ACC112 (cell line): ENCODE results near the gene CDH4.

ENCODE experiments used
- H2AFZ ChIP-seq: fragments of 200-600 bp; sonication (generic); one replicate; pipeline ENCODE4 v1.6.0; 2017; ENCODE audit warnings: antibody characterized with exemption, low read length; ENCODE audit not compliant: unreplicated experiment
- H3K27ac ChIP-seq: fragments of 200-600 bp; sonication (generic); 2 replicates; pipeline ENCODE4 v1.5.1; 2014; ENCODE audit warnings: low read depth, mild to moderate bottlenecking, antibody characterized with exemption, low read length, moderate library complexity
- H3K27me3 ChIP-seq: fragments of 200-600 bp; sonication (generic); 2 replicates; pipeline ENCODE4 v1.6.1; 2014; ENCODE audit warnings: mild to moderate bottlenecking, antibody characterized with exemption, low read length, moderate library complexity, mixed read lengths; ENCODE audit not compliant: insufficient read depth
- H3K36me3 ChIP-seq: fragments of 200-600 bp; sonication (generic); 2 replicates; pipeline ENCODE4 v1.6.1; 2016; ENCODE audit warnings: mild to moderate bottlenecking, antibody characterized with exemption, low read length, moderate library complexity, mixed read lengths; ENCODE audit not compliant: insufficient read depth
- H3K4me1 ChIP-seq: fragments of 200-600 bp; sonication (generic); one replicate; pipeline ENCODE4 v1.6.1; 2016; ENCODE audit warnings: low read length, mixed read lengths; ENCODE audit not compliant: insufficient read depth, unreplicated experiment, control insufficient read depth
- H3K4me3 ChIP-seq: fragments of 200-600 bp; sonication (generic); 2 replicates; pipeline ENCODE4 v1.5.1; 2014; ENCODE audit warnings: mild to moderate bottlenecking, low read depth, low read length
- H3K79me2 ChIP-seq: fragments of 200-600 bp; sonication (generic); one replicate; pipeline ENCODE4 v1.6.0; 2016; ENCODE audit warnings: low read length; ENCODE audit not compliant: control insufficient read depth, unreplicated experiment, insufficient read depth

The CDH4 gene

GRCh38 chr20:61518424-61518951, 266.4 kb downstream of the CDH4 start:
- no peaks in the 10 kb centered on the region for H3K27me3 ChIP-seq
- H3K27ac ChIP-seq, result no peak overlapping the region
- H3K4me3 ChIP-seq, result no peak overlapping the region

DNA sequence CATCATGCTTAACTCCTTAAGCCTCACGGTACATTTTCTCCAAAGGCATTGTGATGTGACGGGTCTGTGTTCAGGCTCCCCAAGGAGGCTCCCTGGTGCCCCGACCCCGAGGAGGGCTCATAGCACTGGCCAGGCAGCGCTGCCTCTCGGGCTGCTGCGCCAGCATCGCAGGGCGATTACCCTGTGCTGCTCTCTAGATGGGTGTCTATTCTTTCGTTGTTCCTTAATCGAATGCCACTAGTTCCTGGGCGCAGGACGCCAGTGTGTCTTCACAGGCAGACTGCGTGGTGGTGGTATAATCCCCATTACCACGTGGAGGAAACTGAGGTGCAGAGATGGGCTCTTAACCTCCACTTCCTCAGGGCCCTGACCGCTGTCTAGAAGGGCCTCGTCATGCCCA, 267.4 kb downstream of the CDH4 start:
- no peaks in the 10 kb centered on the region for H3K27me3 ChIP-seq
- H3K4me3 ChIP-seq, result no peak overlapping the region
- no peaks in the 10 kb centered on the region for H3K36me3 ChIP-seq
- H2AFZ ChIP-seq, result no peak overlapping the region
- no peaks in the 10 kb centered on the region for H3K79me2 ChIP-seq
- H3K4me1 ChIP-seq, result peaks cover 13% of the 10 kb centered on the region
- no peak overlapping the region for H3K27ac ChIP-seq

More at GRCh38 chr20:61518424-61518951, 266.4 kb downstream of the CDH4 start:
- Histone ChIP-seq H2AFZ (no peak overlapping the region), H3K36me3 (no peaks in the 10 kb centered on the region), H3K79me2 (no peaks in the 10 kb centered on the region), H3K4me1 (peaks cover 13% of the 10 kb centered on the region)

DNA sequence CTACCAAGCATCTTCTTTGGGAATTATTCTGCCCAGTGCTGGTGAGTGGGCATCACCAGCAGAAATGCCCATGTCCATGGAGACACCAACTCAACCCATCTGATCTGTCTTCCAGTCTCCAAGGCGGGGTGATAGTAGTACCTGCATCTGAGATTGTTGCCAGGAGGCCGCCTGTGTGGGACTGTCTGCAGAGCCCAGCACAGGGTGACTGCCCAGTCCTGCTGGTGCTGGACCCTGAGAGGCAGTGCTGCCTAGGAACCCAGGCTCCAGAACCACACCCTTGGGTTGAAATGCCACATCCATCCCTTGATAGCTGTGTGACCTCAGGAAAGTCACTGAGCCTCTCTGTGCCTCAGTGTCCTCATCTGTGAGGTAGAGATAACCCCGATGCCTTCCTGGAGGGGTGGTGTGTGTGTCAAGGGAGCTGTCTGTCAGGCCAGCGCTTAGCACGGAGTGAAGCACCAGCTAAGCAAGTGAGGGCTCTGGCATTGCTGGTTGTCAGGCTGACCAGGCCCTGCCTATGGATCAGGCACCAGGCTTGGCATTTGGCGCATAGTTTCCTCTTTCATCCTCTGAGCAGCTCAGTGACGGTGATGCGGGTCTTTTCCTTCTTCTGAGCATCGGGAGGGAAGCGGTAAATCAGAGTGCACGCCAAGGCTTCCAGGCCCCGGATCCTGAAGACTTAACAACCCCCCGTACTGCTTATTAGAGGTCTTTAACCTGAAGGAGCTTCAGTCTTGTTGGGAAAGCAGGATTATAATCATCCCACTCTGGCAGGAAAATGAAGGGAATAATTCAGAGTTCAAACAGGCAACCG, 268.2 kb downstream of the CDH4 start:
- H3K4me1 ChIP-seq, result peaks cover 13% of the 10 kb centered on the region
- no peak overlapping the region for H3K27ac ChIP-seq
- H3K79me2 ChIP-seq, result no peaks in the 10 kb centered on the region
- H3K36me3 ChIP-seq, result no peaks in the 10 kb centered on the region
- H3K27me3 ChIP-seq, result no peaks in the 10 kb centered on the region
- no peak overlapping the region for H3K4me3 ChIP-seq
- H2AFZ ChIP-seq, result no peak overlapping the region

GRCh38 chr20:61520893-61521460, 268.9 kb downstream of the CDH4 start:
- no peaks in the 10 kb centered on the region for H3K27me3 ChIP-seq
- H3K79me2 ChIP-seq, result no peaks in the 10 kb centered on the region
- peaks cover 13% of the 10 kb centered on the region for H3K4me1 ChIP-seq
- no peaks in the 10 kb centered on the region for H3K36me3 ChIP-seq
- H3K27ac ChIP-seq, result no peak overlapping the region
- H3K4me3 ChIP-seq, result no peak overlapping the region
- no peak overlapping the region for H2AFZ ChIP-seq

DNA sequence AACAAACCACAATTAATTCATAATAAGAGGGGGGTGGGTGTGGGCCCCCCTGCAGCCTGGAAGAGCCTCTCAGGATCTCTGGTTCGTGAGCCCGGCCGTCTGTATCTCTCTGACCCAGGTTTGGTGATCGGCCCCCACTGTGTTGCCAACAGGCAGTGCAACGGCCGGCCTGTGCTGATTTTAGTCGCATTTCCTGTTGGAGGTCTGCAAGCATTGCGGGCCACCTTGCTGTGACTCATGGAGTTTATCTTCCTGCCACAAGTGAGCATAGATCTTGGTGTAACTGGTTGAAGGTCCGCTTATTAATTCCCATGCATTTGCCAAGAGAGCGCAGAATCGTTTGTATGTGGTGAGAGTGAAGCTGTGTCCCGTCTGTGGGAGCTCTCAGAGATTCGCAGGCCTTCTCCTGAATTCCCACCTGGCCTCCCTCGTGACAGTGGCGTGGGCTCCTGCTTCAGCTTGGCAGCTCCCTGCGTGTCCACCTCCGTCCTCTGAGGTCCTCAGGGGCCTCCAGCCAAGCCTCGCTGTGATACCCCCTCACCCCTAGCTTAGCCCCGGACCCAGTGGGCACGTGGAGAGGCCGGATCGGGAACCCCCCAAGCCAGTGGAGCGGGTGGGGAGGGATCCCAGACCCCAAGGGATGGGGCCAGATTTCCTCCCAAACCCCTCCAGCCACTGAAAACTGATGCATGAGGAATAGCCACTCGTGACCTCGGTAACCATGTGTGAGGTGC, 269.8 kb downstream of the CDH4 start:
- H3K27ac ChIP-seq, result no peak overlapping the region
- no peaks in the 10 kb centered on the region for H3K36me3 ChIP-seq
- H3K27me3 ChIP-seq, result no peaks in the 10 kb centered on the region
- H3K79me2 ChIP-seq, result no peaks in the 10 kb centered on the region
- peaks cover 13% of the 10 kb centered on the region for H3K4me1 ChIP-seq
- H2AFZ ChIP-seq, result no peak overlapping the region
- no peak overlapping the region for H3K4me3 ChIP-seq

DNA sequence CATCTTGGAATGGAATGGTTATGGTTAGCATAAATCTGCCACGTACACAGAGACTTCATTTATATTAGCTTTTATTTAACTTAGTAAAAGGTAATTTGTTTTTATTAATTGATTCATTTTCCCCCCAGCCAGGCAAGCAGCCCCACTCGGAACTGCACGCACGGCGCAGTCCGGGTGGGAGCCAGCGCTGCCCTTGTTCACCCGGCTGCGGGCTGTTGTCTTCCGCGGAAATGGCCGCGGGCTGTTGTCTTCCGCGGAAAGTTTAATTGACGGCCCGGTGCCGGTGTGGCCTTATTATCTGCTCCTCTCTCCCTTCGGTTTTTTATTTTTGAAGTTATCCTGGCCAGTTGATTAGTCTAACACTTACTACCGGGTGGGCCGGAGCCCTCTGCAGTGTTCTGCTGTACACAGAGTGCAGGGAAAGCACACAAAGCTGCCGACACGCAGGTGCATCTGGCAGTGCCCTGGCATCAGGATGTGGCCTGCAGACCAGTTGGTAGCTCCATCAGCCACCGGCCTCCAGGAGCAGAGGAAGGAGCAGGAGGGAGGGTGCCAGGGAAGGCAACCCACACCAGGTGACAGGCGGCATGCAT, 270.5 kb downstream of the CDH4 start:
- no peaks in the 10 kb centered on the region for H3K79me2 ChIP-seq
- peaks cover 13% of the 10 kb centered on the region for H3K4me1 ChIP-seq
- no peak overlapping the region for H3K4me3 ChIP-seq
- H3K27ac ChIP-seq, result no peak overlapping the region
- H3K27me3 ChIP-seq, result no peaks in the 10 kb centered on the region
- no peaks in the 10 kb centered on the region for H3K36me3 ChIP-seq
- H2AFZ ChIP-seq, result no peak overlapping the region

GRCh38 chr20:61523145-61523544, 271.1 kb downstream of the CDH4 start:
- H3K36me3 ChIP-seq, result no peaks in the 10 kb centered on the region
- H3K79me2 ChIP-seq, result no peaks in the 10 kb centered on the region
- H3K27me3 ChIP-seq, result no peaks in the 10 kb centered on the region
- H3K4me3 ChIP-seq, result no peak overlapping the region
- H2AFZ ChIP-seq, result no peak overlapping the region
- H3K27ac ChIP-seq, result no peak overlapping the region
- peaks cover 13% of the 10 kb centered on the region for H3K4me1 ChIP-seq

- Histone ChIP-seq H3K4me3 (no peak overlapping the region), H3K36me3 (no peaks in the 10 kb centered on the region), H3K27me3 (no peaks in the 10 kb centered on the region), H3K27ac (no peak overlapping the region), H2AFZ (no peak overlapping the region), H3K4me1 (peaks cover 13% of the 10 kb centered on the region), H3K79me2 (no peaks in the 10 kb centered on the region)
Observed at GRCh38 chr20:61524951-61525666, 273.0 kb downstream of the CDH4 start.

GRCh38 chr20:61525781-61526431, 273.8 kb downstream of the CDH4 start:
- no peak overlapping the region for H3K4me3 ChIP-seq
- peaks cover 6% of the 10 kb centered on the region for H3K4me1 ChIP-seq
- H3K79me2 ChIP-seq, result no peaks in the 10 kb centered on the region
- no peaks in the 10 kb centered on the region for H3K36me3 ChIP-seq
- H2AFZ ChIP-seq, result no peak overlapping the region
- H3K27ac ChIP-seq, result no peak overlapping the region
- H3K27me3 ChIP-seq, result no peaks in the 10 kb centered on the region
